ENCODE measurements around the gene GRIA3. TPM values are rescaled to one million over a fixed set of nuclear protein-coding genes. Genes with fewer than 3 reads are reported as not detected.

GRIA3 gene
- total RNA-seq, 1 experiment from 2014 or later, result not detected

- Histone ChIP-seq H3K9me3 (ENCODE audit: low read length) (no peaks in the 10 kb centered on the region), H3K27ac (ENCODE audit: low read length) (no peak overlapping the region), H3K4me1 (ENCODE audit: insufficient read depth, low read length) (no peaks in the 10 kb centered on the region), H3K4me2 (ENCODE audit: low read length) (no peak overlapping the region), H3K27me3 (ENCODE audit: low read length) (no peaks in the 10 kb centered on the region), H3K9me2 (replicated peaks; ENCODE audit: low read length) (no peaks in the 10 kb centered on the region), H3F3A (ENCODE audit: low read length, unreplicated experiment) (no peaks in the 10 kb centered on the region), H3K4me3 (ENCODE audit: low read length) (no peak overlapping the region), H3K79me2 (ENCODE audit: low read length) (no peaks in the 10 kb centered on the region), H3K9ac (ENCODE audit: low read length) (no peak overlapping the region), H2AFZ (ENCODE audit: low read length) (no peak overlapping the region), H3K36me3 (ENCODE audit: low read depth, low read length) (no peaks in the 10 kb centered on the region), H4K20me1 (ENCODE audit: low read length) (no peaks in the 10 kb centered on the region)
- intact Hi-C loops (cut with micrococcal nuclease), result no loop called here
- no peak for ATAC-seq
- DNase-seq, result no peak
- no peak for TF ChIP-seq EZH2phosphoT487 (IDR thresholded peaks at IDR 0.05; ENCODE audit: borderline replicate concordance, low read length)
- TF ChIP-seq, protein P1, sequence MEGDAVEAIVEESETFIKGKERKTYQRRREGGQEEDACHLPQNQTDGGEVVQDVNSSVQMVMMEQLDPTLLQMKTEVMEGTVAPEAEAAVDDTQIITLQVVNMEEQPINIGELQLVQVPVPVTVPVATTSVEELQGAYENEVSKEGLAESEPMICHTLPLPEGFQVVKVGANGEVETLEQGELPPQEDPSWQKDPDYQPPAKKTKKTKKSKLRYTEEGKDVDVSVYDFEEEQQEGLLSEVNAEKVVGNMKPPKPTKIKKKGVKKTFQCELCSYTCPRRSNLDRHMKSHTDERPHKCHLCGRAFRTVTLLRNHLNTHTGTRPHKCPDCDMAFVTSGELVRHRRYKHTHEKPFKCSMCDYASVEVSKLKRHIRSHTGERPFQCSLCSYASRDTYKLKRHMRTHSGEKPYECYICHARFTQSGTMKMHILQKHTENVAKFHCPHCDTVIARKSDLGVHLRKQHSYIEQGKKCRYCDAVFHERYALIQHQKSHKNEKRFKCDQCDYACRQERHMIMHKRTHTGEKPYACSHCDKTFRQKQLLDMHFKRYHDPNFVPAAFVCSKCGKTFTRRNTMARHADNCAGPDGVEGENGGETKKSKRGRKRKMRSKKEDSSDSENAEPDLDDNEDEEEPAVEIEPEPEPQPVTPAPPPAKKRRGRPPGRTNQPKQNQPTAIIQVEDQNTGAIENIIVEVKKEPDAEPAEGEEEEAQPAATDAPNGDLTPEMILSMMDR (conservative IDR thresholded peaks at IDR 0.05; ENCODE audit: low read depth, low read length), result no peak
- TF ChIP-seq EZH2 (IDR thresholded peaks at IDR 0.05; ENCODE audit: low read length, unreplicated experiment), result no peak
- BruUV-seq (replicated peaks), result no TSS peak
- ChIA-PET CTCF (no interaction called here), POLR2A (ENCODE audit: unreplicated experiment) (no interaction called here)
These were observed 302.2 kb downstream of the GRIA3 start for GRCh38 chrX:123486297-123486696.

DNA sequence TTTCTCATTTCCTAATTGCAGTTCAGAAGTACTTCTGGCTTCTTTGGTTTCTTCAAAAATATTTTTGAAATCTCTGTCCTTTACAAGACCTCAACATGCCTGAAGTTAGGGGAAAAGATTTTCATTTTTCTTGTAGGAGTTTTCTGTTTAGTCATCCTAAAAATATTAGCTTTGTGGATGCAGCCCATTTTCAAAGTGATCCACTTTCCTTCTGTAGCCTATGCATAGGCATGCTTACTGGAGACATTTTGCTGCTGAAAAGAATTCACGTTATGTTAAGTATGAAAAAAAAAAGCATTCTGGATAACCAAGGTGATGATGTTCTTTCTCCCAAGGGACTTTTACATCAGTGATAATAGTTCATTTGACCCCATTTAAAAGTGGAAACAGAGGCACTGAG is 303.2 kb downstream of the GRIA3 start:
- Histone ChIP-seq H3K27ac (ENCODE audit: low read length) (no peak overlapping the region), H3K9ac (ENCODE audit: low read length) (no peak overlapping the region), H3K79me2 (ENCODE audit: low read length) (no peaks in the 10 kb centered on the region), H3K9me2 (replicated peaks; ENCODE audit: low read length) (no peaks in the 10 kb centered on the region), H3F3A (ENCODE audit: low read length, unreplicated experiment) (no peaks in the 10 kb centered on the region), H2AFZ (ENCODE audit: low read length) (no peak overlapping the region), H4K20me1 (ENCODE audit: low read length) (no peaks in the 10 kb centered on the region), H3K36me3 (ENCODE audit: low read depth, low read length) (no peaks in the 10 kb centered on the region), H3K4me3 (ENCODE audit: low read length) (no peak overlapping the region), H3K4me2 (ENCODE audit: low read length) (no peak overlapping the region), H3K9me3 (ENCODE audit: low read length) (no peaks in the 10 kb centered on the region), H3K4me1 (ENCODE audit: insufficient read depth, low read length) (no peaks in the 10 kb centered on the region), H3K27me3 (ENCODE audit: low read length) (no peaks in the 10 kb centered on the region)
- ATAC-seq (no peak), DNase-seq (no peak)
- TF ChIP-seq, protein P1 (conservative IDR thresholded peaks at IDR 0.05; ENCODE audit: low read depth, low read length), result no peak
- no peak for TF ChIP-seq EZH2 (IDR thresholded peaks at IDR 0.05; ENCODE audit: low read length, unreplicated experiment)
- no peak for TF ChIP-seq EZH2phosphoT487 (IDR thresholded peaks at IDR 0.05; ENCODE audit: borderline replicate concordance, low read length)
- POLR2A ChIA-PET (ENCODE audit: unreplicated experiment), result no interaction called here
- CTCF ChIA-PET, result no interaction called here
- no TSS peak for BruUV-seq (replicated peaks)
- intact Hi-C loops (cut with micrococcal nuclease), result no loop called here

DNA sequence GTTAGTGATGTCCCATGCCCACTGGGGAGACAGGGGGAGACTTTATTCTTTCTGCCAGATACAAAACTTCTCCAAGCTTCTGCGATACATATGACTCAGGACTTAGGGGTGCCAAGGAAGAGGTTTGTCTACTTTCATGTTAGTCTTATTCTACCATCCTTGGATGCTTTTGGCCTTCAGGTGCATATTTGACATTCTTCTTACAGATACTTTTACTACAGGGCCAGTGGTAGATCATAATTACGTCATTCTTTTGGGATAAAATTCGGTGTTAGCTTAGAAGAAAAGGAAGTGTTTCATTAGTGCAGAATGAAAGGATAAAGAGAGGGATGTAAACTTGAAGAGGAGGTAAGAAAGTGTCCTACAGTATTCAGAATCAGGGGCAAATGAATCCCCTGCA is 303.6 kb downstream of the GRIA3 start:
- BruUV-seq (replicated peaks), result no TSS peak
- Histone ChIP-seq H3K9me3 (ENCODE audit: low read length) (no peaks in the 10 kb centered on the region), H3K27me3 (ENCODE audit: low read length) (no peaks in the 10 kb centered on the region), H3K9me2 (replicated peaks; ENCODE audit: low read length) (no peaks in the 10 kb centered on the region), H3K79me2 (ENCODE audit: low read length) (no peaks in the 10 kb centered on the region), H3K9ac (ENCODE audit: low read length) (no peak overlapping the region), H3K36me3 (ENCODE audit: low read depth, low read length) (no peaks in the 10 kb centered on the region), H4K20me1 (ENCODE audit: low read length) (no peaks in the 10 kb centered on the region), H3F3A (ENCODE audit: low read length, unreplicated experiment) (no peaks in the 10 kb centered on the region), H2AFZ (ENCODE audit: low read length) (no peak overlapping the region), H3K4me1 (ENCODE audit: insufficient read depth, low read length) (no peaks in the 10 kb centered on the region), H3K4me2 (ENCODE audit: low read length) (no peak overlapping the region), H3K27ac (ENCODE audit: low read length) (no peak overlapping the region), H3K4me3 (ENCODE audit: low read length) (no peak overlapping the region)
- intact Hi-C loops (cut with micrococcal nuclease), result no loop called here
- TF ChIP-seq, protein P1 (conservative IDR thresholded peaks at IDR 0.05; ENCODE audit: low read depth, low read length), result no peak
- TF ChIP-seq EZH2 (IDR thresholded peaks at IDR 0.05; ENCODE audit: low read length, unreplicated experiment), result no peak
- no peak for TF ChIP-seq EZH2phosphoT487 (IDR thresholded peaks at IDR 0.05; ENCODE audit: borderline replicate concordance, low read length)
- ChIA-PET CTCF (no interaction called here), POLR2A (ENCODE audit: unreplicated experiment) (no interaction called here)
- DNase-seq, result no peak
- no peak for ATAC-seq
